HG03025 (cell line): ENCODE results near the gene ARL2.
"Not testable (repeated sequence)": the region's sequence is repeated elsewhere in the genome, so short reads cannot be mapped to it uniquely, and the experiment has no call there.

Experiments
- ATAC-seq: cut with Tn5 transposase; IDR thresholded peaks from one replicate; pipeline ENCODE4 v1.9.1; 2021; ENCODE audit warnings: mild to moderate bottlenecking, moderate library complexity; ENCODE audit not compliant: unreplicated experiment, low FRiP score

Gene ARL2

GRCh38 chr11:65013888-65014725, at the start of gene ARL2:
Gene ARL2, plus strand, starts transcription at chr11:65014160. Its CDS starts 48 bp downstream, at chr11:65014208.
- peak; percentile 62 for ATAC-seq

DNA sequence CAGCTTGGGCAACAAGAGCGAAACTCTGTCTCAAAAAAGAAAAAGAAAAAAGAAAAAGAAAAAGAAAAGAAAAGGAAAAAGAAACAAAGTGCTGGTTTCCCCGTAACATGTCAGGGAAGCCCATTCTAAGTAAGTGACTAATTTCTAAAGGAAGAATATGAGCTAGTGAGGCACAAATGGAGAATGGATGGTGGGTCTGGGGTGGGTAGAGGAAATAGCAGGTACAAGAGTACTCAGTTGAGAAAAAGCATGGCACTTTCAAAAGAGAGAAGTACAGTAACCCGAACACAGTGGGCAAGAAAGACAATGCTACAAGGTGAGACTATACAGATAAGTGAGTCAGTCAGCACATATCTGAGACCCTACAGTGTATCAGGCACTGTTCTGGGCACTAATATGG, 46.6 kb upstream of the ARL2 start:
- no peak for ATAC-seq

- ATAC-seq, result no peak
Measured at GRCh38 chr11:64969209-64969608, 44.8 kb upstream of the ARL2 start.

- no peak for ATAC-seq
Measured at GRCh38 chr11:64970731-64971151, 43.2 kb upstream of the ARL2 start.

GRCh38 chr11:64971421-64972233, 42.3 kb upstream of the ARL2 start, which contains the start of gene MAJIN:
Gene MAJIN, minus strand, starts transcription at chr11:64972108. Its CDS starts 12,703 bp downstream, at chr11:64959405.
- no peak for ATAC-seq

DNA sequence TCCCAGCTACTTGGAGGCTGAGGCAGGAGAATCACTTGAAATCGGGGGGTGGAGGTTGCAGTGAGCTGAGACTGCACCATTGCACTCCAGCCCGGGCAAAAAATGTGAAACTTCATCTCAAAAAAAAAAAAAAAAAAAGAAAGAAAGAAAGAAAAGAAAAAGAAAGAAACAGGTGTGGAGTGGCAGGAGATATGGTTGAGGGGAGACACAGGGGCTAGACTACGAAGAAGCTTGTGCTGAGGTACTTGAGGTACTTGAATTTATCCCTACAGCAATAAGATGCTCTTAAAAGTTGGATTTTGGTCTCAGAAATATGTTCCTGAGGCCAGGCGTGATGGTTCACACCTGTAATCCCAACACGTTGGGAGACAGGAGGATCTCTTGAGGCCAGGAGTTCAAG, 39.8 kb upstream of the ARL2 start:
- ATAC-seq, result no peak

DNA sequence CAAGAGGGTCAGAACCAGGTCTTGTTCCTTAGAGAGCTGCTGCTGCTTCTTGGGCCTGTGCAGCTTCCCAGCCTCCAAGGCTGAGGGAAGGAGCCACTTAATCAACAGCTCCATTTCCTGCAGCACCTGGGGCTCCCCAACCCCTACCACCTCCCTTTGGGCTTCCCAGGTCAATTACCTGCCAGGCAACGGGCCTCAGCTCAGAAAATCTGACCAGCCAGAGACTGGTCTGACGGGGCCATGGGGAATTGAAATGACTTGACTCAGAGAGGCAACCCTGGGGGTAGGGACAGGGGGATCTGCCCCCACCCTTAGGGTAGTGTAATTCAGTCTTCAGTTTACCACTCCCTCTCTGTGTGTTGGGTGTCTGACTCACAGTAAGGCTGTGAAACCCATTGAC, 37.3 kb upstream of the ARL2 start:
- ATAC-seq, result no peak

DNA sequence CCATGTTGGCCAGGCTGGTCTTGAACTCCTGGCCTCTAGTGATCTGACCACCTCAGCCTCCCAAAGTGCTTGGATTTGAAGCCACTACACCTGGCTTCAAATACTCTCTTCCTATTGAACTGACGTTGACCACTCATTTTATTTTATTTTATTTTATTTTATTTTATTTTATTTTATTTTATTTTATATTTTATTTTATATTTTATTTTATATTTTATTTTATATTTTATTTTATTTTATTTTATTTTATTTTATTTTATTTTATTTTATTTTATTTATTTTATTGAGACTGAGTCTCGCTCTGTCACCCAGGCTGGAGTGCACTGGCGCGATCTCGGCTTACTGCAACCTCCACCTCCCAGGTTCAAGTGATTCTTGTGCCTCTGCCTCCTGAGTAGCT, 30.6 kb upstream of the ARL2 start:
- not testable (repeated sequence) for ATAC-seq

- no peak for ATAC-seq
Measured at GRCh38 chr11:64987998-64988854, 25.7 kb upstream of the ARL2 start.

DNA sequence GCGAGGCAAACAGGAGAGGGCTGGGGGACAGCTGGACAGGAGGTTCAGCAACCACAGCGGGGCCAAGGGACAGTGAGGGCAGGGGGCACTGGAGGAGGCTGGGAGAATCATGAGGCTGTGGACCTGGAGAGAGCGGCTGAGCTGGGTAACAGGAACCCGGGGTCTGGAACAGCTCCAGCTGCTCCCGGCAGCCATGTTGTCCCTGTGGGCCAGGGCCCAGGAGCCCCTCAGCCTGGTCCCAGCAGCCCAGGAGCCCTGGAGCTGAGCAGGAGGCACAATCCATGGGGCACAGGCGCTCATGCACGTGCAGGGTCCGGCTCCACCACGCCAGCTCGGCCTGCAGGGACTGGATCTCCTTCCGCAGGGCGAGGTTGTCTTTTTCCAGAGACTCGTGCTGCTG, 24.5 kb upstream of the ARL2 start:
- no peak for ATAC-seq

DNA sequence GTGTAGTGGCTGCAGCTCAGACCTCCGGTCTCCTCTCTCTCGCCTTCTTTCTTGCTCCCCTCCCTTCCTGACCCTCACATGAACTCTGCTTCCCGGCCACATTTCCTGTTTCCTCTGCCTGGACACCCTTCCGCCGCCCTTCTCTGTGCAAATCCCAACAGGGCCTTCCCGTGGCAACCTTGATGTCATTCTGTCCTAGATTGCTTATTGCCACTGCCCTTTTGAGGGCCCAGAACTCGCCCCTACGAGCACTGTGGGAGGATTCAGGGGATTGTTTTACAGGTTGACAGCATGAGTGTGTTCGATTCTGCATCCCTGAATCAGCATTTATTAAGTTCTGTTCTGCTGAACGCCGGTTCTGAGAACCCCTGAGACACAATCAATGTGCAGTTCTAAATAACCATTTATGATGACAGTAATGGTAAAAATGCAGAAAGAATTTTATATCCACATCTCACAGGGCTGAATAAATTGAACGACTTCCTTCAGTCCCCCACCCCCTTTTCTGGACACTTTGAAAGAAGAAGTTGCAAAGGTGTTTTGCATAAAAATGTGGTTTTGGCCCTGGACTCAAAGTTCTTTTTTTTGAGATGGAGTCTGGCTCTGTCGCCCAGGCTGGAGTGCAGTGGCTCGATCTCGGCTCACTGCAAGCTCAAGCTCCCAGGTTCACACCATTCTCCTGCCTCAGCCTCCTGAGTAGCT, 23.6 kb upstream of the ARL2 start:
- ATAC-seq, result no peak

GRCh38 chr11:64994318-64994717, 19.6 kb upstream of the ARL2 start:
- no peak for ATAC-seq

GRCh38 chr11:64996327-64996709, 17.6 kb upstream of the ARL2 start:
- no peak for ATAC-seq

- no peak for ATAC-seq
Measured at GRCh38 chr11:64996710-64997380, 17.1 kb upstream of the ARL2 start, which contains the start of gene BATF2. Gene BATF2, minus strand, starts transcription at chr11:64996971. Its CDS starts 57 bp downstream, at chr11:64996914.

GRCh38 chr11:64998141-64998540, 15.8 kb upstream of the ARL2 start:
- ATAC-seq, result no peak

- no peak for ATAC-seq
Measured at GRCh38 chr11:64998690-64999431, 15.1 kb upstream of the ARL2 start.

DNA sequence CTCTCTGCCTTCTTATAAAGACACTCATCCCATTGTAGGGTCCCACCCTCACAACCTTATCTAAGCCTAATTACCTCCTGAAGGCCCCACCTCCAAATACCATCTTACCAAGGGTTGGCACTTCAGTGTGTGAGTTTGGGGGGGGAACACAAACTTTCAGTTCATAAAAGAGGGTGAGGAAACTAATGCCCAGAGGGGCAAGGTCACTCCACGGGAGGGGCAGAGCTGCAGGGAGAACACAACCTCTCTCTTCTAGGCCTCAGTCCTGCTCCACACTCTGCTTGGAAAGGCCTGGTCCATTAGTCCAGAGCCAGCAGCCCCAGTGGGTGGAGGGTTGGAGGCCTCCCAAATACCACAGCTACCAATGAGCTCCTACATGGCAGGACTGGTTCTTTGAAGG, 14.5 kb upstream of the ARL2 start:
- no peak for ATAC-seq

DNA sequence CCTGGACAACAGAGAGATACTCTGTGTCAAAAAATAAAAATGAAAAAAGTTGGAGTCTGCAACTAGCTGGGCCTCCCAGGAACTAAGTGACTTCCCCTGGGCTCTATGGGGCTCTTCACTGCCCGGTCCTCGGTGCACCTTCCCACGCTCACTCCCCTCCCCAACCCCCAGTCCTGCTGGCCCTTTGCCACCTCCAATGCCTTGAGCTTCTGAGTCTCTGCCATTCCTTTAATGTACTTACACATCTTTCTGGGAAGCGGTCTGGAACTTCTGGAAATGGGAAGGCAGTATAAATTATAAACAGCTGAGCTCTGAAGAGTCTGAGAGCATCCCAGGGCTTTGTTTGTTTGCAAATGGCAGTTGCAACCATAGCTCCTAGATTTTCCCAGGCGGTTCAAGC, 11.3 kb upstream of the ARL2 start:
- ATAC-seq, result no peak

GRCh38 chr11:65003282-65003681, 10.7 kb upstream of the ARL2 start:
- no peak for ATAC-seq
